ENCODE data around the gene DUSP8. TPM values are rescaled to one million over a fixed set of nuclear protein-coding genes. Genes with fewer than 3 reads are reported as not detected.

Gene DUSP8
- total and polyA plus RNA-seq, 7 donors, result 0.66 to 12.7 (median 4.4) TPM

DNA sequence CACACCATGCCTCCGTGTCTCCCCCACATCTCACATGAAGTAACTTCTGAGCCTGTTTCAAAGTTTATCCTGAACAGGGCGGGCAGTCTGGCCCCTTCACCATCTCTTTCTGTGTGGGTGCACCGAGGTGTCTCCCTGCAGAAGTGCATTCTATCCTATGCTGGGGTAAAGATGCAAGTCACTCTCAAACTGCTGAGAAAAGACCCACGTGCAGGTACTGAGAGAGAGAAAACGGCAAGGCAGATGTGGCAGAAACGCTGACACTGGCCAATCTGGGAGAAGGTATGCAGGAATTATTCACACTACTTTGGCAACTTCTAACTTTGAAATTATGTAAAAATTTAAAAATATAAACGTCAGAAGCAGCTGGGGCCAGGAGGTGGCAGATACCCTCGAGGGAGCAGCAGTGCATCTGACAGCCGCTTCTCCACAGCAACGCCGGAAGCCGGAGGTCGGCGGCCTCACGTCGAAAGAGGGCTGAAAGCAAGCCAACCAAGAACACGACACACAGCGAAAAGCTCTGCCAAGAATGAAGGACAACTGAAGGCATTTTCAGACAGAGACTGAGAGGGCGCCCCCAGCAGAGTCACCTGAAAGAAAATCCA, 51.3 kb downstream of the DUSP8 start:
- Histone ChIP-seq H3K36me3 (no peaks in the 10 kb centered on the region), H3K27me3 (no peaks in the 10 kb centered on the region), H3K27ac (no peak overlapping the region), H3K4me3 (no peak overlapping the region), H3K9me3 (no peaks in the 10 kb centered on the region), H3K4me1 (peaks cover 0 to 39% (median 29%) of the 10 kb centered on the region in 4 donors)
- TF ChIP-seq EP300 (IDR thresholded peaks at IDR 0.05) (no peak), POLR2AphosphoS5 (IDR thresholded peaks at IDR 0.05) (no peak), POLR2A (IDR thresholded peaks at IDR 0.05) (no peak)
- TF ChIP-seq, protein P1, sequence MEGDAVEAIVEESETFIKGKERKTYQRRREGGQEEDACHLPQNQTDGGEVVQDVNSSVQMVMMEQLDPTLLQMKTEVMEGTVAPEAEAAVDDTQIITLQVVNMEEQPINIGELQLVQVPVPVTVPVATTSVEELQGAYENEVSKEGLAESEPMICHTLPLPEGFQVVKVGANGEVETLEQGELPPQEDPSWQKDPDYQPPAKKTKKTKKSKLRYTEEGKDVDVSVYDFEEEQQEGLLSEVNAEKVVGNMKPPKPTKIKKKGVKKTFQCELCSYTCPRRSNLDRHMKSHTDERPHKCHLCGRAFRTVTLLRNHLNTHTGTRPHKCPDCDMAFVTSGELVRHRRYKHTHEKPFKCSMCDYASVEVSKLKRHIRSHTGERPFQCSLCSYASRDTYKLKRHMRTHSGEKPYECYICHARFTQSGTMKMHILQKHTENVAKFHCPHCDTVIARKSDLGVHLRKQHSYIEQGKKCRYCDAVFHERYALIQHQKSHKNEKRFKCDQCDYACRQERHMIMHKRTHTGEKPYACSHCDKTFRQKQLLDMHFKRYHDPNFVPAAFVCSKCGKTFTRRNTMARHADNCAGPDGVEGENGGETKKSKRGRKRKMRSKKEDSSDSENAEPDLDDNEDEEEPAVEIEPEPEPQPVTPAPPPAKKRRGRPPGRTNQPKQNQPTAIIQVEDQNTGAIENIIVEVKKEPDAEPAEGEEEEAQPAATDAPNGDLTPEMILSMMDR (IDR thresholded peaks at IDR 0.05), result no peak
- DNase-seq, result no peak
- intact Hi-C loops (cut with DNase I), result no loop called here
- 78 to 80% methylated on average over 19 of the region's 19 CpGs for WGBS, 2 donors

DNA sequence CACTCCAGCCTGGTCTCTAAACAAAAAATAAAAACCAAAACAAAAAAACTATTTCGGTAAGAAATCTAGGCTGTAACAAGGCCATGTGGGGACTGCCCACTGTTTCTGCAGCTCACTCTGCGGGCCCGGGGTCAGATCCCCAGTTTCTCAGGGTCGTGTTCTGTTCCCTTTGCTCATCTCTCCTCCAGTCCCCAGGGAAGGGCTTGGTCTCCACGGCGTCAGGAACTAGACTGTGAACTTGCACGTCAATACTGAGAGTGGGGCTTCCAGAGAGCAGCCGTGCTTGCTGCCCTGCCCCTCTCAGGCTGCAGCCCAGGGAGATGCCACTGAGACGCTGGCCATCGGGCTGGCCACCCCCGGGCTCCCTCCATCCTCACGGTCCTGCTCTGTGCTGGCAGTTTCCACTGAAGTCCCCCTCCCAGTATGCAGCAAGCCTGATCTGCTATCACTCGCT, 51.8 kb downstream of the DUSP8 start:
- WGBS, 2 donors, result 86 to 88% methylated on average over 13 of the region's 13 CpGs
- H3K9me3 ChIP-seq, result no peaks in the 10 kb centered on the region
- no peaks in the 10 kb centered on the region for H3K27me3 ChIP-seq
- H3K4me3 ChIP-seq, result no peak overlapping the region
- no peak for DNase-seq
- no peak overlapping the region for H3K27ac ChIP-seq
- no peak for TF ChIP-seq POLR2AphosphoS5 (IDR thresholded peaks at IDR 0.05)
- no peak for TF ChIP-seq EP300 (IDR thresholded peaks at IDR 0.05)
- TF ChIP-seq, protein P1 (IDR thresholded peaks at IDR 0.05), result no peak
- no peak for TF ChIP-seq POLR2A (IDR thresholded peaks at IDR 0.05)
- intact Hi-C loops (cut with DNase I), result no loop called here
- H3K4me1 ChIP-seq, result peaks cover 0 to 44% (median 34%) of the 10 kb centered on the region in 4 donors
- H3K36me3 ChIP-seq, result no peaks in the 10 kb centered on the region

DNA sequence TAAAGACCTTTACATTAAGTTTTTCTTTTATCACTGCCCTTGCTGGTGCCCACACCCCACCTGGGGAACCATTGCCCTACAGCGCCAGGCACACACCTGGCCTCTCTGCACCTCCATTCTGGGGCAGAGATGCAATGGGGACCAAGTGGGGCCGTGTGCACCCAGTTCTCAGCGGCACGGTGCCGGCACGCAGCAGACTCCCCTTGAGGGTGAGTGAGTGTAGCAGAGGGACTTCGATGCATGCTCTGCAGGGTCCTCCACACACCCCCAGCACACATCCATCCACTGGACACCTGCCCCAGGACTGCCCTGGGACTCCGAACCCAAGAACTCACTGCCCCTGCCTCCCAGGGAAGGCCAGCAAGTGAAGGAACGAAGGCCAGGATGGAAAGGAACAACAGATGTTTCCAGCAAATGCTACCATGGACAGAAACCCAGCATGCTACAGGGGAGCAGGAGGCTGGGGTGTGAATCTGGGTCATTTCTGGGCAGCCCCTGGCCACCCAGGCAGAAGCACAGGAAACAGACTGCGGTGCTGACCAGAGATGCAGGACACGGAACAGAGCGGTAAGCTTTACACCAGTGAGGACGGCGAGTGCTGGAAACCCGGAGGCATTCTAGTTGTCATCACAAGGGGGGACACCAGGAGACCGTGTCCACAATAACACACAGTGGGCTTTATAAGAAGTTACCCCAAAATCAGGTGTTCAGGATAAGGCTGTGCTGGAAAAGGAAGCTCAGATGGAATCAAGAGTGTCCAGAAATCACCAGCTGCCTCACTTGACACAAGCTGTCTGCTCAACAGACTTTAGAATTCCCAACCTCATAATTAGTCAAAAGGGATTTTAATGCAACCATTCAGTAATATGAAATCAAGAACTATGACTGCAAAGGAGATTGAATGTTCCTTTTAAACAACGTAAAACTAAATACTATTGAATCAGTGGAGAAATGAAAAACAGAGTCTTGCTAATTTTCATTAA, 52.8 kb downstream of the DUSP8 start:
- TF ChIP-seq EP300 (IDR thresholded peaks at IDR 0.05) (no peak), POLR2AphosphoS5 (IDR thresholded peaks at IDR 0.05) (no peak), POLR2A (IDR thresholded peaks at IDR 0.05) (no peak)
- TF ChIP-seq, protein P1 (IDR thresholded peaks at IDR 0.05), result no peak
- Histone ChIP-seq H3K27me3 (no peaks in the 10 kb centered on the region), H3K36me3 (no peaks in the 10 kb centered on the region), H3K27ac (no peak overlapping the region), H3K9me3 (no peaks in the 10 kb centered on the region), H3K4me1 (peaks cover 0 to 53% (median 43%) of the 10 kb centered on the region in 4 donors), H3K4me3 (no peak overlapping the region)
- no peak for DNase-seq
- 94 to 95% methylated on average over 17 of the region's 17 CpGs for WGBS, 2 donors
- intact Hi-C loops (cut with DNase I), result no loop called here

DNA sequence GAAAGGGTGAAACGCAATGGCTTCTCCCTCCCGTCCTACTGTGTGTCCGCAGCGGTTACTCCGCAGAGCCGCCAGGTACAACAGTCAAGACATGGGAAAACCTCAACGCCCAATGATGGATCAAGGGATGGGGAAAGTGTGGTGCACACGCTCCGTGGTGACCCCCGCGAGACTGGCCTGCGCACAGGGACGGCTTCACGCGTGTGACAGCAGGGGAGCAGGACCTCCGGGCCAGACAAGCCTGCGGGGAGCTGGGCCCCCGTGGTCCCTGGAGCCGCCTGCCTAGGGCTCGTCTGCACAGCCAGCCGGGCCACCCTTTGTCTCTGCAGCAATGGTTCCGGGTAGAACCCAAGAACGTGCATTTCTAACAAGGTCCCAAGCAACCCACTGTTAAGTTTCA, 53.8 kb downstream of the DUSP8 start:
- H3K36me3 ChIP-seq, result no peaks in the 10 kb centered on the region
- H3K27ac ChIP-seq, result no peak overlapping the region
- intact Hi-C loops (cut with DNase I), result no loop called here
- WGBS, 2 donors, result 96 to 97% methylated on average over 23 of the region's 23 CpGs
- TF ChIP-seq POLR2A (IDR thresholded peaks at IDR 0.05) (no peak), EP300 (IDR thresholded peaks at IDR 0.05) (no peak), POLR2AphosphoS5 (IDR thresholded peaks at IDR 0.05) (no peak)
- TF ChIP-seq, protein P1 (IDR thresholded peaks at IDR 0.05), result no peak
- no peaks in the 10 kb centered on the region for H3K9me3 ChIP-seq
- no peak for DNase-seq
- peaks cover 0 to 63% (median 53%) of the 10 kb centered on the region in 4 donors for H3K4me1 ChIP-seq
- no peak overlapping the region for H3K4me3 ChIP-seq
- no peaks in the 10 kb centered on the region for H3K27me3 ChIP-seq

Data from sigmoid colon (tissue), 7 donors.